Measurements from ENCODE around the gene EPHA3. TPM values are rescaled to one million over a fixed set of nuclear protein-coding genes. Genes with fewer than 3 reads are reported as not detected.
A peak's percentile ranks its signal among the peaks of the same experiment; 100 is the strongest.

The EPHA3 gene
- total and polyA plus RNA-seq, 2 experiments from 2014 or later: 4.8 to 9.2 TPM

GRCh38 chr3:89312141-89312540, 204.7 kb downstream of the EPHA3 start:
- H3K27me3 ChIP-seq: no peaks in the 10 kb centered on the region
- no peak overlapping the region for H3K27ac ChIP-seq
- no peaks in the 10 kb centered on the region for H3K4me1 ChIP-seq (ENCODE audit: low read depth)

GRCh38 chr3:89314454-89315098, 207.2 kb downstream of the EPHA3 start:
- peak; percentile 49 to 59 for DNase-seq (ENCODE audit: low read depth in 1 of 2, low spot score in 1 of 2)
- TF ChIP-seq CTCF (IDR thresholded peaks at IDR 0.05; ENCODE audit: low read depth, low read length): peak; percentile 46

More at GRCh38 chr3:89312141-89312540, 204.7 kb downstream of the EPHA3 start:
- Histone ChIP-seq H3K9me3 (ENCODE audit: low read depth) (no peaks in the 10 kb centered on the region), H3K36me3 (no peaks in the 10 kb centered on the region), H3K4me3 (no peak overlapping the region)
- no peak for DNase-seq (ENCODE audit: low read depth in 1 of 2, low spot score in 1 of 2)
- TF ChIP-seq CTCF (IDR thresholded peaks at IDR 0.05; ENCODE audit: low read depth, low read length): no peak

GRCh38 chr3:89315750-89316470, 208.5 kb downstream of the EPHA3 start:
- DNase-seq (ENCODE audit: low read depth in 1 of 2, low spot score in 1 of 2): no peak
- no peak overlapping the region for H3K27ac ChIP-seq
- no peaks in the 10 kb centered on the region for H3K36me3 ChIP-seq
- H3K4me3 ChIP-seq: no peak overlapping the region
- no peaks in the 10 kb centered on the region for H3K27me3 ChIP-seq
- no peaks in the 10 kb centered on the region for H3K9me3 ChIP-seq (ENCODE audit: low read depth)
- H3K4me1 ChIP-seq (ENCODE audit: low read depth): no peaks in the 10 kb centered on the region
- no peak for TF ChIP-seq CTCF (IDR thresholded peaks at IDR 0.05; ENCODE audit: low read depth, low read length)

More at GRCh38 chr3:89314454-89315098, 207.2 kb downstream of the EPHA3 start:
- H3K27me3 ChIP-seq: no peaks in the 10 kb centered on the region
- no peak overlapping the region for H3K27ac ChIP-seq
- no peaks in the 10 kb centered on the region for H3K4me1 ChIP-seq (ENCODE audit: low read depth)
- H3K9me3 ChIP-seq (ENCODE audit: low read depth): no peaks in the 10 kb centered on the region
- no peaks in the 10 kb centered on the region for H3K36me3 ChIP-seq
- no peak overlapping the region for H3K4me3 ChIP-seq

- no peak for TF ChIP-seq CTCF (IDR thresholded peaks at IDR 0.05; ENCODE audit: low read depth, low read length)
- H3K4me1 ChIP-seq (ENCODE audit: low read depth): no peaks in the 10 kb centered on the region
- H3K27ac ChIP-seq: no peak overlapping the region
- no peaks in the 10 kb centered on the region for H3K36me3 ChIP-seq
- no peaks in the 10 kb centered on the region for H3K27me3 ChIP-seq
- H3K4me3 ChIP-seq: no peak overlapping the region
- no peaks in the 10 kb centered on the region for H3K9me3 ChIP-seq (ENCODE audit: low read depth)
- no peak for DNase-seq (ENCODE audit: low read depth in 1 of 2, low spot score in 1 of 2)
Observed at GRCh38 chr3:89320186-89320585, 212.8 kb downstream of the EPHA3 start.

GRCh38 chr3:89326997-89327396, 219.6 kb downstream of the EPHA3 start:
- Histone ChIP-seq H3K4me3 (no peak overlapping the region), H3K36me3 (no peaks in the 10 kb centered on the region), H3K27me3 (no peaks in the 10 kb centered on the region), H3K4me1 (ENCODE audit: low read depth) (no peaks in the 10 kb centered on the region), H3K9me3 (ENCODE audit: low read depth) (no peaks in the 10 kb centered on the region), H3K27ac (no peak overlapping the region)
- TF ChIP-seq CTCF (IDR thresholded peaks at IDR 0.05; ENCODE audit: low read depth, low read length): no peak
- DNase-seq (ENCODE audit: low read depth in 1 of 2, low spot score in 1 of 2): no peak

Data from cardiac muscle cell (in vitro differentiated cells and primary cell).